Endothelial cell of umbilical vein (primary cell): ENCODE results near the gene VWA5A. TPM values are rescaled to one million over a fixed set of nuclear protein-coding genes. Genes with fewer than 3 reads are reported as not detected.

Source experiments
- BruUV-seq: library from RNA; stranded (reverse); fragments of 400-500 nt; replicated peaks from 2 replicates; lab custom pipeline; 2021; lab: Mats Ljungman, UMichigan
- CTCF ChIA-PET: fragments of 300-600, 350-600 bp; sonication (Branson Sonifier 250); formaldehyde crosslinking; loops from one replicate; lab custom pipeline; 2021; ENCODE audit warnings: antibody characterized with exemption, inconsistent platforms; lab: Charles Lee
- POLR2A ChIA-PET: fragments of 300-600, 350-600 bp; sonication (Branson Sonifier 250); formaldehyde crosslinking; loops from one replicate; lab custom pipeline; 2021; ENCODE audit warnings: antibody characterized with exemption, inconsistent platforms; lab: Charles Lee
- DNase-seq: peaks from one replicate; pipeline ENCODE4 v3.0.0-alpha.2; 2011; ENCODE audit warnings: low read depth, low spot score
- FAIRE-seq: peaks from 2 replicates; lab custom pipeline; 2011; peaks lifted over from hg19 to GRCh38; lab: Jason Lieb, UNC
- H2AFZ ChIP-seq: 2 replicates; pipeline ENCODE4 v1.6.0; 2012; ENCODE audit warnings: low read depth, low read length, control low read depth, inconsistent platforms
- H3K27ac ChIP-seq: 2 replicates; pipeline ENCODE4 v1.5.1; 2011; ENCODE audit warnings: low read depth, mild to moderate bottlenecking, control low read depth, low read length, moderate library complexity; ENCODE audit not compliant: insufficient read depth
- H3K27me3 ChIP-seq, 2 experiments: 2 replicates each; pipeline versions ENCODE4 v1.6.0 to v1.6.1; 2011; ENCODE audit warnings: low read length in 2 of 2, mixed read lengths in 1 of 2; ENCODE audit not compliant: control insufficient read depth in 2 of 2, insufficient read depth in 2 of 2
- H3K36me3 ChIP-seq, 2 experiments: 2 replicates in 1 of 2; 3 replicates in 1 of 2; pipeline ENCODE4 v1.5.1; 2011; ENCODE audit warnings: low read length in 2 of 2, mild to moderate bottlenecking in 1 of 2, moderate library complexity in 1 of 2; ENCODE audit not compliant: control insufficient read depth in 2 of 2, insufficient read depth in 2 of 2; ENCODE audit errors: extremely low read depth in 1 of 2
- H3K4me1 ChIP-seq: 3 replicates; pipeline ENCODE4 v1.5.1; 2011; ENCODE audit warnings: mild to moderate bottlenecking, low read length; ENCODE audit not compliant: control insufficient read depth, insufficient read depth; ENCODE audit errors: extremely low read depth
- H3K4me2 ChIP-seq: 2 replicates; pipeline ENCODE4 v1.6.1; 2011; ENCODE audit warnings: low read length, control low read depth, mixed read lengths; ENCODE audit not compliant: insufficient read depth
- H3K4me3 ChIP-seq, 3 experiments: fragments of 200-600 bp in 1 of 3; sonication (generic), shearing (Covaris generic) in 1 of 3; replicated peaks in 1 of 3; 2 replicates each; pipeline ENCODE4 v1.5.1; 2011 to 2016; ENCODE audit warnings: control low read depth in 3 of 3, low read length in 3 of 3, mild to moderate bottlenecking in 2 of 3, inconsistent platforms in 1 of 3, low read depth in 1 of 3, moderate library complexity in 1 of 3; ENCODE audit not compliant: insufficient read depth in 1 of 3
- H3K79me2 ChIP-seq: 2 replicates; pipeline ENCODE4 v1.6.0; 2012; ENCODE audit warnings: low read length, inconsistent platforms; ENCODE audit not compliant: control insufficient read depth, insufficient read depth
- H3K9ac ChIP-seq: replicated peaks from 2 replicates; pipeline ENCODE3; 2011; ENCODE audit warnings: low read length, control low read depth; ENCODE audit not compliant: insufficient read depth; ENCODE audit errors: extremely low read depth
- H3K9me1 ChIP-seq: replicated peaks from 3 replicates; pipeline ENCODE4 v1.6.0; 2011; ENCODE audit warnings: mild to moderate bottlenecking, low read length; ENCODE audit not compliant: control insufficient read depth, insufficient read depth; ENCODE audit errors: extremely low read depth
- H3K9me3 ChIP-seq: replicated peaks from 2 replicates; pipeline ENCODE4 v1.5.1; 2012; ENCODE audit warnings: low read length, inconsistent platforms; ENCODE audit not compliant: control insufficient read depth, insufficient read depth
- H4K20me1 ChIP-seq: replicated peaks from 2 replicates; pipeline ENCODE3; 2011; ENCODE audit warnings: mild to moderate bottlenecking, low read length; ENCODE audit not compliant: control insufficient read depth, insufficient read depth; ENCODE audit errors: extremely low read depth
- CTCF ChIP-seq, 2 donors: IDR thresholded peaks; 1 replicate in 1 of 2; 2 replicates in 1 of 2; pipeline ENCODE4 v1.5.1; 2011; ENCODE audit warnings: low read length in 2 of 2, mild to moderate bottlenecking in 2 of 2, moderate library complexity in 2 of 2, control low read depth in 1 of 2, inconsistent platforms in 1 of 2, low read depth in 1 of 2; ENCODE audit not compliant: insufficient read depth in 1 of 2; ENCODE audit errors: extremely low read depth in 1 of 2
- EZH2 ChIP-seq: IDR thresholded peaks from 2 replicates; pipeline ENCODE4 v1.6.1; 2012; ENCODE audit warnings: borderline replicate concordance, low read depth, mild to moderate bottlenecking, moderate library complexity, low read length, inconsistent platforms; ENCODE audit not compliant: severe bottlenecking
- FOS ChIP-seq: IDR thresholded peaks from 2 replicates; pipeline ENCODE4 v1.6.1; 2011; ENCODE audit warnings: mild to moderate bottlenecking, low read length, moderate library complexity, borderline replicate concordance; ENCODE audit not compliant: insufficient read depth
- GATA2 ChIP-seq: IDR thresholded peaks from 2 replicates; pipeline ENCODE4 v1.7.0; 2011; ENCODE audit warnings: low read depth, mild to moderate bottlenecking, moderate library complexity, mixed read lengths, low read length; ENCODE audit not compliant: insufficient read length, insufficient read depth
- JUN ChIP-seq: IDR thresholded peaks from 2 replicates; pipeline ENCODE4 v1.6.1; 2011; ENCODE audit warnings: borderline replicate concordance, low read depth; ENCODE audit not compliant: insufficient read length, insufficient read depth
- MAX ChIP-seq: IDR thresholded peaks from 2 replicates; pipeline ENCODE4 v1.6.1; 2011; ENCODE audit not compliant: insufficient read depth, insufficient read length
- MYC ChIP-seq: IDR thresholded peaks from one replicate; pipeline ENCODE4 v1.6.1; 2011; ENCODE audit warnings: mild to moderate bottlenecking, low read depth, low read length
- POLR2A ChIP-seq: IDR thresholded peaks from 2 replicates; pipeline ENCODE4 v1.6.1; 2012; ENCODE audit warnings: low read depth, mild to moderate bottlenecking, control low read depth, low read length
- POLR2AphosphoS5 ChIP-seq: IDR thresholded peaks from 2 replicates; pipeline ENCODE4 v1.6.1; 2012; ENCODE audit warnings: low read depth, mild to moderate bottlenecking, control low read depth, low read length, moderate library complexity; ENCODE audit not compliant: insufficient read depth
- dilution Hi-C: fragments of 300-500 bp; cut with MboI; formaldehyde crosslinking; loops from one replicate; pipeline ENCODE4 v1.15.0; 2019; ENCODE audit warnings: low sequenced_read_pairs; ENCODE audit not compliant: extremely low pct_ligation_motif_present
- intact Hi-C: fragments of 100-400 bp; cut with micrococcal nuclease; formaldehyde crosslinking; loops from one replicate; pipeline ENCODE4 v1.10.0; 2022
- polyA plus RNA-seq, 4 experiments: library from polyadenylated mRNA; depleted of rRNA in 3 of 4; stranded (reverse) in 3 of 4; unstranded in 1 of 4; fragments of >200 nt; gene quantifications; 2 replicates each; pipeline versions ENCODE4 v1.2.1 to v1.2.3, GENCODE V29; 2011 to 2012; ENCODE audit warnings: missing spikeins in 1 of 4
- total RNA-seq: library from RNA; stranded (reverse); gene quantifications from 2 replicates; pipeline ENCODE4 v1.2.3, GENCODE V29; 2021

The VWA5A gene
- total and polyA plus RNA-seq, 2 donors (not counting 3 experiments of a cell fraction or from before 2014, with no cell fraction given), result 9.1 to 14.3 TPM

GRCh38 chr11:124152770-124153407 is 37.6 kb downstream of the VWA5A start:
- dilution Hi-C loops, result no loop called here
- no peaks in the 10 kb centered on the region for H3K4me1 ChIP-seq
- ChIA-PET POLR2A (no interaction called here), CTCF (interaction anchor here (1.5 to 1.7 kb wide), 2 partner anchors 9 to 41 kb away, joined by 3 to 6 read pairs; no protein-coding TSS in a partner anchor)
- H3K27ac ChIP-seq, result no peak overlapping the region
- no peaks in the 10 kb centered on the region for H3K79me2 ChIP-seq
- peaks cover 2 to 6% of the 10 kb centered on the region in 2 experiments for H3K27me3 ChIP-seq
- H3K9me1 ChIP-seq, result no peaks in the 10 kb centered on the region
- no peaks in the 10 kb centered on the region for H4K20me1 ChIP-seq
- H3K4me3 ChIP-seq, result no peak overlapping the region
- no peak overlapping the region for H2AFZ ChIP-seq
- no peak for DNase-seq
- H3K4me2 ChIP-seq, result no peak overlapping the region
- BruUV-seq, result no TSS peak
- no peak for TF ChIP-seq CTCF (IDR thresholded peaks at IDR 0.05; ENCODE audit: extremely low read depth in 1 of 2, insufficient read depth in 1 of 2, low read depth in 1 of 2, low read length in 2 of 2)
- no peaks in the 10 kb centered on the region for H3K9me3 ChIP-seq
- FAIRE-seq, result no peak
- H3K36me3 ChIP-seq, result no peaks in the 10 kb centered on the region
- H3K9ac ChIP-seq, result no peak overlapping the region
- intact Hi-C loops, result loop anchor here (2.0 kb wide), 1 partner anchor 42 kb away; no protein-coding TSS in a partner anchor

GRCh38 chr11:124153821-124154220 is 38.6 kb downstream of the VWA5A start:
- POLR2A ChIA-PET, result no interaction called here
- no TSS peak for BruUV-seq

More at GRCh38 chr11:124153821-124154220, 38.6 kb downstream of the VWA5A start:
- Histone ChIP-seq H3K79me2 (no peaks in the 10 kb centered on the region), H3K27ac (no peak overlapping the region), H3K9me3 (no peaks in the 10 kb centered on the region), H3K27me3 (peaks cover 0 to 6% of the 10 kb centered on the region in 2 experiments), H3K4me3 (no peak overlapping the region), H2AFZ (no peak overlapping the region), H3K36me3 (no peaks in the 10 kb centered on the region), H3K4me2 (no peak overlapping the region), H3K4me1 (no peaks in the 10 kb centered on the region), H4K20me1 (no peaks in the 10 kb centered on the region), H3K9ac (no peak overlapping the region), H3K9me1 (no peaks in the 10 kb centered on the region)
- intact Hi-C loops, result loop anchor here (2.0 kb wide), 1 partner anchor 41 kb away; no protein-coding TSS in a partner anchor
- DNase-seq (no peak), FAIRE-seq (no peak)
- dilution Hi-C loops, result no loop called here
- TF ChIP-seq POLR2AphosphoS5, result no peak
- TF ChIP-seq CTCF (IDR thresholded peaks at IDR 0.05; ENCODE audit: extremely low read depth in 1 of 2, insufficient read depth in 1 of 2, low read depth in 1 of 2, low read length in 2 of 2), result no peak
- no peak for TF ChIP-seq MAX
- no peak for TF ChIP-seq FOS
- TF ChIP-seq JUN, result no peak
- no peak for TF ChIP-seq GATA2
- TF ChIP-seq EZH2, result no peak
- TF ChIP-seq MYC, result no peak
- TF ChIP-seq POLR2A, result no peak
- CTCF ChIA-PET, result interaction anchor here (1.5 to 1.7 kb wide), 2 partner anchors 10 to 40 kb away, joined by 3 to 6 read pairs; no protein-coding TSS in a partner anchor
